ENCODE data around the gene TIPIN.
A peak's percentile ranks its signal among the peaks of the same experiment; 100 is the strongest.

Gene TIPIN

DNA sequence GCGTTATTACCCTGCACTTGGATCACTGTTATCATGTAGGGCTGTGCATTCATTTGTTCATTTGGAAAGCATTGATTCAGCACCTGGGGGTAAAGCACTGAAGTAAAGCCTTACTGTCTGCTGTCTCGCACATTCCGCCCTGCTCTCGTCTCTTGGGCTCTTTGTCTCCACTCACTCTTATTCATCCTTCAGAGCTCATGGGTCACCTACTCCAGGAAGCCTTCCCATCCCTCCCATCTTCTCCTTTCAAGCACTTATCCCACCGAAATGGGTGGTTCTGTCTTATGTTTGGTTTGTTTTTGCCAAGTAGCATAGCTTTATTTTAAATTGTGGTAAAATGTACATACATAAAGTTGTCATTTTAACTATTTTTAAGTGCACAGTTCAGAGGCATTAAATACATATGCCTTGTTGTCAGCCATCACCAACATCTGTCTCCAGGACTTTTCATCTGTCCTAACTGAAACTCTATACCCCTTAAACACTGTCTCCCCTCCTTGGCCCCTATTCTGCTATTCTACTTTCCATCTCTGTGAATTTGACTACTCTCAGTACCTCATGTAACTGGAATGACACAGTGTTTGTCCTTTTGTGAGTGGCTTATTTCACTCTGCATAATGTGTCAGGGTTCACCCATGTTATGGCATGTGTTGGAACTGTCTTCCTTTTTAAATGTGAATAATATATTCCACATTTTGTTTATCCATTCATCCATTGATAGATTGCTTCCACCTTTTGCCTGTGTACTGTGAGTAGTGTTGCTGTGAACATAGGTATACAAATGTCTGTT is 53.8 kb downstream of the TIPIN start:
- no peak for DNase-seq (ENCODE audit: low read depth)

- no peak for DNase-seq (ENCODE audit: low read depth)
These were observed 57.7 kb downstream of the TIPIN start for GRCh38 chr15:66298803-66299251.

- no peak for DNase-seq (ENCODE audit: low read depth)
These were observed 60.3 kb downstream of the TIPIN start for GRCh38 chr15:66296186-66296585.

DNA sequence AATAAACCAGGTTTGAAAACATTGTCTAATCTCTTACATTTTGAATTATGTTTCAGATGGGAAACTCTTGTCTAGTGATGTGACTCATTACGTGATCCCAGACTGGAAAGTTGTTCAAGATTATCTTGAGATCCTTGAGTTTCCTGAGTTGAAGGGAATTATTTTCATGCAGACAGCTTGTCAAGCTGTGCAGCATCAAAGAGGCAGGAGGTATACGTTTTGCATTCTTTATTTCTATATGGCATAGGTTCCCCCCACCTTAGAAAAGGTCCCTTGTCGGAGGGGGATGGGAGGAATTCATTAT is 61.6 kb downstream of the TIPIN start:
- no peak for DNase-seq (ENCODE audit: low read depth)

- DNase-seq (ENCODE audit: low read depth): no peak
These were observed 62.1 kb downstream of the TIPIN start for GRCh38 chr15:66294157-66294931.

DNA sequence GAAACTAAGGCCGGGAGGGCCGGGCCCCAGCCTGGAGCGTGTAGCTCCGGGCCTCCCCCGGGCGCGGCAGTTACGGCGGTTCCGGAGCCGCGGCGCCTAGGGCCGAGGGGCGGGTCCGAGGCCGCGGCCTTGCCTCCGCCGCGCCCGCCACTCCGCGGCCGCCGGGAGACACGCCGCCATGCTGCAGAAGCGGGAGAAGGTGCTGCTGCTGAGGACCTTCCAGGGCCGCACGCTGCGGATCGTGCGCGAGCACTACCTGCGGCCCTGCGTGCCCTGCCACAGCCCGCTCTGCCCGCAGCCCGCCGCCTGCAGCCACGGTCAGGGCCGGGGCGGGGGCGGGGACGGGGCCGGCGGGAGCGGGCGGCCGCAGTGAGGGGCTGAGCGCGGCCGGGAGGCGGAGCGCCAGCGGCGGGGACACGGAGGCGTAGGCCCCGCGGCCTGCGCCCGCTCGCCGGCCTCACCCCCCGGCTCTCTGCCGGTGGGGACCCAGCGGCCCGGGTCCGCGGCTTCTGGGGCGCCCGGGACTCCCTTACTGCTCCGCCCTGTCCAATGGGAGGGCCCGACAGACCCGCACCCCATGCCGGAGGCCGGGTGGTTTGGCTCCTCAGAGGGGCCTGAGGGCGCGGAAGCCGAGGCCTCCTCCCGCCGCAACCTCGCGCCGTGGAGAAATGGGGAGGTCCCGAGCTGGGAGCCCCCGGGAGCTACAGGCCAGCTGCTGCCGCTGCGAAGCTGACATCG is 62.9 kb downstream of the TIPIN start, which contains the start of gene DIS3L:
TSS of gene DIS3L (plus strand) at position 150 of the 738 bp plus-strand sequence. CDS start at position 179, 29 bp downstream.
- peak; percentile 36 for DNase-seq (ENCODE audit: low read depth)

GRCh38 chr15:66292571-66293418 is 63.7 kb downstream of the TIPIN start:
- no peak for DNase-seq (ENCODE audit: low read depth)

DNA sequence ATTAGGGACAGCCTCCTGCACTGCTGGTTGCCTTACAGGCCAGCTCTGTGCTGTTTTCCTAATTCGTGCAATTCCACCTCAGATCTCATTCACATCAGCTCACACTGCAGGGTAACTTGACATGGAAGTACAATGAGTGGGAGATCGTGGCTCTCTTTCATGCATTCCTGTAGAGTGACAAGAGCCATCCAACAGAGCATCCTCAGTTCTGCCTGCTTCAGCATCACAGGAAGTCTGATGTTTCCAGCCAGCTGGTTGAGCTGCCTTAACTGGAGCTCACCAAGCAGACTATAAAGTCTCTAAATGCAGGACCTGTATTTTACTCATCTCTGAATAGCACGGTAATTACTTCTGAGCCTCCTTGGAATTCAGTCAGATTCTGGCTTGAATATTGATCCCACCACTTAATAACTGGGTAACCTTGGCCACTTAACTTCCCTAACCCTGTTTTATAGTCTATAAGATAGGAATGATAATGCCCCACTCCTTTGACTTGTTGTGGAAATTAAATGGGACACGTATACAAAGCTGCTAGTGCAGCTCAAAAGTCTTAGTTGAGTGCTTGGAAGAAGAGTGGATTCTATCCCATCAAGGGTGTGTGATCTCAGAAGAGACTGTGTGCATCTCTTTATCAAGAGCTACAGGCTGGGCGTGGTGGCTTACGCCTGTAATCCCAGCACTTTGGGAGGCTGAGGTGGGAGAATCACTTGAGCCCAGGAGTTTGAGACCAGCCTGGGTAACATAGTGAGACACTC is 64.5 kb downstream of the TIPIN start:
- no peak for DNase-seq (ENCODE audit: low read depth)

GRCh38 chr15:66290518-66290917 is 66.0 kb downstream of the TIPIN start:
- no peak for DNase-seq (ENCODE audit: low read depth)

- no peak for DNase-seq (ENCODE audit: low read depth)
These were observed 66.5 kb downstream of the TIPIN start for GRCh38 chr15:66290007-66290406.

- DNase-seq (ENCODE audit: low read depth): no peak
These were observed 67.8 kb downstream of the TIPIN start for GRCh38 chr15:66288551-66289185.

GRCh38 chr15:66288093-66288492 is 68.4 kb downstream of the TIPIN start:
- no peak for DNase-seq (ENCODE audit: low read depth)

DNA sequence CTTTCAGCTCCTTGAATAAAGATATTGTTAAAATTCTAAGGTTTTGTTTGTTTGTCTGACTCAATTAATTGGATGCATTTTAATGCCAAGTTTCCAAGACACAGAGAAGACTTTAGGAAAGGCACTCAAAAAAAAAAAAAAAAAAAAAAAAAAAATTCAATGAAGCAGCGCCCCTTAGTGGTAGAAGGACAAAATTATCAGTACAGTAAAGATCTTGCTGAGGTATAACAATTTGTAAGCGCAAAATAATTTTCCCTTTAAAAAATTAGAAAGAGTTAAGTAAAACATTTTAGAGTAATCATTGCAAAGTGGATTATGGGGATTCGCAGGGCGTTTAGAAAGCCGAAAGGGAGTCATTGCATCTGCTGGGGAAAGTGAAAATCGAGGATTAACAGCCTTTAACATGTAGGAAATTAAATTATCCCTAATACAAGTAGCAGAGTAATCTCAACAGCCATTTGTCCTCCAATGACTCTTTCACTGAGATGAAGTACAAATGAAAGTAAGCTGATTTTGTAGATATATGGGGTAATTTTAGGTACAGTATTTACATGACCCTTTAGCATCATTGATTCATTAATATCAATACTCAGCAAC is 68.9 kb downstream of the TIPIN start:
- DNase-seq (ENCODE audit: low read depth): no peak
